ENCODE measurements around the gene RAD51B.

DNA sequence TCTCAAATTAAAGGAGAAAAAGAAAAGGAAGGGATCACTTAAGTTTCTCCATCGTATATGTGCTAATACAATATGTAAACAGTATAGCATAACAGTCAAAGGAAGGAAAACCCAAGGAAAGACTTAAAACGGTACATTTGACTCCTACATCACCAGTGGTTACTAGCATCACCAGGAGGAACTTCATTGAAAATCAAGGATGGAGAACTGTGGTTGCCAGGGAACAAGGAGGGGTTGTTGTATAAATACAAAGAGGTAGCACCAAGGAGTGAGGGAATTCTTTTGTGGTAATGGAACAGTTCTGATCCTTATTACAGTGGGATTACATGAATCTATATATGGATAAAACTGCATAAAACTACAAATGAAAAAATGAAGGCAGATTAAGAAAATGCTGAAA, 4.8 kb upstream of the RAD51B start:
- no peak for TF ChIP-seq RBAK (tag by site-specific recombination; IDR thresholded peaks at IDR 0.05)
- TF ChIP-seq ZBTB7A (tag by site-specific recombination; IDR thresholded peaks at IDR 0.05; ENCODE audit: low read depth): no peak
- no peak for TF ChIP-seq CTCF (tag by site-specific recombination; IDR thresholded peaks at IDR 0.05)
- TF ChIP-seq ZNF239 (tag by site-specific recombination; IDR thresholded peaks at IDR 0.05): no peak
- no peak for TF ChIP-seq ZNF623 (tag by site-specific recombination; IDR thresholded peaks at IDR 0.05)
- no peak for TF ChIP-seq ZNF776 (tag by site-specific recombination; IDR thresholded peaks at IDR 0.05; ENCODE audit: borderline replicate concordance)
- TF ChIP-seq TCF7L2 (IDR thresholded peaks at IDR 0.05; ENCODE audit: borderline replicate concordance, low read depth, low read length): no peak
- no peak for TF ChIP-seq ZBTB20 (tag by site-specific recombination; IDR thresholded peaks at IDR 0.05)
- TF ChIP-seq ZNF843 (tag by site-specific recombination; IDR thresholded peaks at IDR 0.05): no peak

Measured in HEK293 (cell line).